Suppressor macrophage treated with lipopolysaccharide for 1 hour (primary cell): ENCODE measurements around the gene ARFGAP1.

Experiments
- DNase-seq, 3 donors: peaks; one replicate each; pipeline ENCODE4 v3.0.0-alpha.2; 2020 to 2022

ARFGAP1 gene

DNA sequence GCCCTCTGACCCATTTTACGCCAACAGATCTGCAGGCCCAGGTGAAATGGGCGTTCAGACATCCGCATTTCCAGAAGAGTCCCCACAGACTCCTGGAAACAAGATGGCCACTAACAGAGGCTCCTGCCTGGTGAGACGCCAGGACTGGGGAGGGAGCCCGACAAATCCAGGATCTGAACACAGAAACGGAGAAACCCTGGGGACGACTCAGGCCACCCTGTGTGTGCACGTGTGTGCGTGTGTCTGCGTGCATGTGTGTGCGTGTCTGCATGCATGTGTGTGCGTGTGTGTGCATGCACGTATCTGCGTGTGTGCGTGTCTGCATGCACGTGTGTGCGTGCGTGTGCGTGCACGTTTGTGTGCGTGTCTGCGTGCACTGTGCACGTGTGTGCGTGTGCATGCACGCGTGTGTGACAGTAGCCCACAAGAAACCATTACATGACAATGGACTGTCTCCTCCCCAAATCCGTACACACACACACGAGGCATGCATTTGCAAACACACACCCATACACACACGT lies 63.7 kb downstream of the ARFGAP1 start:
- no peak for DNase-seq

GRCh38 chr20:63337786-63338420 lies 65.3 kb downstream of the ARFGAP1 start:
- no peak for DNase-seq
